Measurements from ENCODE around the gene THUMPD1.

THUMPD1 gene

DNA sequence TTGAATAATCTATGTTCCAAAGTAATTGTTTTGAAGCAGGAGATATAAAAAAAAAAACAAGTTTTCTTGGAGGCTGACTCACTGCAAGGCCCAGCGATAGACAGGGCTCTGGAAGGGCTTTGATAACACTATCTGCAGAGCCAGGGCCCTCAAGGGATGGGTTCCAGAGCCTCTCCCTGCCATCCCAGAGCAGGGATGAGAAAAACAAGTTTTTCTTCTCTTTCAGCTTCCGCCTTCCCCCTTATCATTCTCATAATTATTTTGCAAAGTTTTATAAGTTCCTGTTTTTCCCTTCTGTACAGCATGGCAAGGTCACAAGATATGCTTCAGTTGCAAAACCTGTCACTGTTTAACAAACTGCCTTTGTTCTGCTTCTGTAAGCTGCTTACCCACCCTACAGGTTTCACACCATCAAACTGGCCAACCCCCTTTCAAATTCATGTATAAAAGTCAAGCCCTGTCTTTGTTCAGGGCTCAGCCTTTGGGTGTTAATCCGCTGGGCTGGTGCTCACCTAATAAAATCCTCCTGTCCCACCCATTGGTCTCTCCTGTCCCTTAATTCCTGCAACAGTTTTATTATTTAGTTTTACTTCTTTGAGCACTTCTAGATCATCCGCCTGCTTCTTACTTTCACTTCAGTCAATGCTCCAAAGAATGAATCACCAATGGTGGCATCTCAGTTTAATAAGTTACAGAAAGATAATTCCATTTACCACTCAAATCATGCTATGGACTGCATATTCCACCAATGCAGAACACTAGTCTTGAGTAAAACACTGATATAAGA lies 5.6 kb upstream of the THUMPD1 start:
- Histone ChIP-seq H3K4me3 (replicated peaks; ENCODE audit: insufficient read depth, low read length) (no peak overlapping the region), H3K27ac (replicated peaks) (peak overlapping the region; percentile 81), H3K27me3 (ENCODE audit: insufficient read depth, poor library complexity, severe bottlenecking) (no peaks in the 10 kb centered on the region)
- DNase-seq (ENCODE audit: low read depth in 1 of 2, low spot score in 1 of 2): peak in 1 of 2 experiments; percentile 84
- no peak for TF ChIP-seq CTCF (IDR thresholded peaks at IDR 0.05; ENCODE audit: insufficient read depth, low read length)
- TF ChIP-seq POLR2AphosphoS5 (IDR thresholded peaks at IDR 0.05; ENCODE audit: low read depth): 0 out of 2 replicates have a peak, but pooled peaks have one; percentile 30
- TF ChIP-seq GABPA (IDR thresholded peaks at IDR 0.05; ENCODE audit: low read depth): no peak
- TF ChIP-seq, protein P1, sequence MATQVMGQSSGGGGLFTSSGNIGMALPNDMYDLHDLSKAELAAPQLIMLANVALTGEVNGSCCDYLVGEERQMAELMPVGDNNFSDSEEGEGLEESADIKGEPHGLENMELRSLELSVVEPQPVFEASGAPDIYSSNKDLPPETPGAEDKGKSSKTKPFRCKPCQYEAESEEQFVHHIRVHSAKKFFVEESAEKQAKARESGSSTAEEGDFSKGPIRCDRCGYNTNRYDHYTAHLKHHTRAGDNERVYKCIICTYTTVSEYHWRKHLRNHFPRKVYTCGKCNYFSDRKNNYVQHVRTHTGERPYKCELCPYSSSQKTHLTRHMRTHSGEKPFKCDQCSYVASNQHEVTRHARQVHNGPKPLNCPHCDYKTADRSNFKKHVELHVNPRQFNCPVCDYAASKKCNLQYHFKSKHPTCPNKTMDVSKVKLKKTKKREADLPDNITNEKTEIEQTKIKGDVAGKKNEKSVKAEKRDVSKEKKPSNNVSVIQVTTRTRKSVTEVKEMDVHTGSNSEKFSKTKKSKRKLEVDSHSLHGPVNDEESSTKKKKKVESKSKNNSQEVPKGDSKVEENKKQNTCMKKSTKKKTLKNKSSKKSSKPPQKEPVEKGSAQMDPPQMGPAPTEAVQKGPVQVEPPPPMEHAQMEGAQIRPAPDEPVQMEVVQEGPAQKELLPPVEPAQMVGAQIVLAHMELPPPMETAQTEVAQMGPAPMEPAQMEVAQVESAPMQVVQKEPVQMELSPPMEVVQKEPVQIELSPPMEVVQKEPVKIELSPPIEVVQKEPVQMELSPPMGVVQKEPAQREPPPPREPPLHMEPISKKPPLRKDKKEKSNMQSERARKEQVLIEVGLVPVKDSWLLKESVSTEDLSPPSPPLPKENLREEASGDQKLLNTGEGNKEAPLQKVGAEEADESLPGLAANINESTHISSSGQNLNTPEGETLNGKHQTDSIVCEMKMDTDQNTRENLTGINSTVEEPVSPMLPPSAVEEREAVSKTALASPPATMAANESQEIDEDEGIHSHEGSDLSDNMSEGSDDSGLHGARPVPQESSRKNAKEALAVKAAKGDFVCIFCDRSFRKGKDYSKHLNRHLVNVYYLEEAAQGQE (IDR thresholded peaks at IDR 0.05; ENCODE audit: insufficient replicate concordance, low read depth): no peak
- TF ChIP-seq SPI1 (IDR thresholded peaks at IDR 0.05; ENCODE audit: borderline replicate concordance, low read depth): no peak

GRCh38 chr16:20746461-20746860 lies 4.8 kb upstream of the THUMPD1 start:
- no peaks in the 10 kb centered on the region for H3K27me3 ChIP-seq (ENCODE audit: insufficient read depth, poor library complexity, severe bottlenecking)
- no peak for TF ChIP-seq POLR2AphosphoS5 (IDR thresholded peaks at IDR 0.05; ENCODE audit: low read depth)
- TF ChIP-seq SPI1 (IDR thresholded peaks at IDR 0.05; ENCODE audit: borderline replicate concordance, low read depth): no peak
- H3K4me3 ChIP-seq (replicated peaks; ENCODE audit: insufficient read depth, low read length): no peak overlapping the region
- DNase-seq (ENCODE audit: low read depth in 1 of 2, low spot score in 1 of 2): no peak
- peak overlapping the region; percentile 81 for H3K27ac ChIP-seq (replicated peaks)

DNA sequence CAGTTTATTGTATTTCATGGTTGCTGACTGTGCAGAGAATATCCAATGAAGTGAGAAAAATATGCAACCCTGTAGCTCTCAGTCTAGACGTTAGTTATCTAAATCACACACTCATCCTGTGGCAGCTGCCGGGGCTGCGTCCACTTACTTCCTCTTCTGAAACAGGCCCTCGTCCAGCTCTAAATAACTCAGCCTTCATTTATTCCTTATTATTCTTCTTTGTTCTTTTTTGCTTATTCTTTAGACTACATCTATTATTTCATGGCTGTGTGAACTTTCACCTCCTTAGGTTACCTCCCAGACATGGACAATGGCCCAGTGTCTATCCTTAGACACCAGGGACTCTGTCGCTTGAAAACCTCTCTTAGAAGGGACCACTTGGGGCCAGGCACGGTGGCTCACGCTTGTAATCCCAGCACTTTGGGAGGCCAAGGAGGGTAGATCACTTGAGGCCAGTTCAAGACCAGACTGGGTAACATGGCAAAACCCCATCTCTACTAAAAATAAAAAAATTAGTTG lies 3.4 kb upstream of the THUMPD1 start:
- no peak overlapping the region for H3K4me3 ChIP-seq (replicated peaks; ENCODE audit: insufficient read depth, low read length)
- H3K27ac ChIP-seq (replicated peaks): peak overlapping the region; percentile 49
- peak; percentile 18; the same call in 1 of the 2 replicates for TF ChIP-seq POLR2AphosphoS5 (IDR thresholded peaks at IDR 0.05; ENCODE audit: low read depth)
- TF ChIP-seq CTCF (IDR thresholded peaks at IDR 0.05; ENCODE audit: insufficient read depth, low read length): no peak
- TF ChIP-seq SPI1 (IDR thresholded peaks at IDR 0.05; ENCODE audit: borderline replicate concordance, low read depth): no peak
- DNase-seq (ENCODE audit: low read depth in 1 of 2, low spot score in 1 of 2): peak in 1 of 2 experiments; percentile 63
- no peaks in the 10 kb centered on the region for H3K27me3 ChIP-seq (ENCODE audit: insufficient read depth, poor library complexity, severe bottlenecking)

DNA sequence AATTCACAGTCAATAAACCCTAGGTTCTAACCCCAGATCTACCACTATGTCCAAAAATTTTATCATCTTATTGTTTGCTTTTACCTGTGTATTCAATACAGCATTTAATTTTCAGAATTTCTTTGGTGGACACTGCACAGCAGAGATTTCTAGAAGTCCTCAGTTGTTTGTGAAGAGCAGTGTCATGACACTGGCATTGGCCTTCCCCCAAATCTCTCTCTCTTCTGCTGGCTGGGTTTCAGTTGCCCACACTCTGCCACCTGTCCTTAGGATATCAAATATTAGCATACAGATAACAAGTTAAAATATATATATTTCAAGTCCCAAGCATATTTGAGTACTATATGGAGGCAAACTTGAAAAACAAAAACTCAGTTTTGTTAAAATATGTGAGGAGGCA lies 2.0 kb upstream of the THUMPD1 start:
- TF ChIP-seq POLR2AphosphoS5 (IDR thresholded peaks at IDR 0.05; ENCODE audit: low read depth) (no peak), SPI1 (IDR thresholded peaks at IDR 0.05; ENCODE audit: borderline replicate concordance, low read depth) (no peak), CTCF (IDR thresholded peaks at IDR 0.05; ENCODE audit: insufficient read depth, low read length) (no peak), GABPA (IDR thresholded peaks at IDR 0.05; ENCODE audit: low read depth) (no peak)
- TF ChIP-seq, protein P1 (IDR thresholded peaks at IDR 0.05; ENCODE audit: insufficient replicate concordance, low read depth): no peak
- H3K27me3 ChIP-seq (ENCODE audit: insufficient read depth, poor library complexity, severe bottlenecking): no peaks in the 10 kb centered on the region
- H3K27ac ChIP-seq (replicated peaks): no peak overlapping the region
- no peak overlapping the region for H3K4me3 ChIP-seq (replicated peaks; ENCODE audit: insufficient read depth, low read length)
- no peak for DNase-seq (ENCODE audit: low read depth in 1 of 2, low spot score in 1 of 2)
